Raji (cell line): Measurements from ENCODE around the gene PPARD.

ENCODE experiments used
- POLR2A ChIP-seq: IDR thresholded peaks from 2 replicates; pipeline ENCODE4 v1.6.1; 2011; ENCODE audit warnings: low read depth, low read length, control low read depth; ENCODE audit not compliant: insufficient read depth

The PPARD gene

DNA sequence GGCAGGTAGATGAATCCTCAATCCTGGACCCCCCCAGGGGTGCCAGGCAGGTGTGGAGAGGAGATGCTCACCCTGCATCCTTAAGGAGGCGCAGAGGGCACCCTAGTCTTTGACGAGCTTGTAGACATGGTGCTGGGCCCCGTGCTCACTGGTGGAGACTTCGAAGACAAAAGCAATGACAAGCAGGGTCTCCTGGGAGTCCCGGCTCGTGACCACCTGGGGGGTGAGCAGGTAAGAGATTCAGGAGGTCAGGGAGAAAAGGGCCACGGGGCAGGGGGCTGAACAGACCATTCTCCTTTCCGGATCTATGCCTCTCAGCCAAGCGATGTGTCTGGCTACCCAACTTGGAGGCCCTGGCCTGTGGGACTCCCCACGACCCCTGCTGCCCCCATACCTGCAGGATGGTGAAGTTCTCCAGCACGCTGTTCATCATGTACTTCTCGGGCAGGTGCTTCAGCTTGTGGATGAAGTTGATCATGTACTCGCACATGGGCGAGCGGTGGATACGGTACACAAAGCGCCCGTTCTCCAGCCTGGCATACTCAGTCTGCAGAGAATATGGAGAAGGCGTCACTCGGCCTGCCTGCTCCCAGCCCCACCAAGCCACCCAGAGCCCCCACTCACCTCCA is 132.7 kb downstream of the PPARD start:
- TF ChIP-seq POLR2A: no peak

DNA sequence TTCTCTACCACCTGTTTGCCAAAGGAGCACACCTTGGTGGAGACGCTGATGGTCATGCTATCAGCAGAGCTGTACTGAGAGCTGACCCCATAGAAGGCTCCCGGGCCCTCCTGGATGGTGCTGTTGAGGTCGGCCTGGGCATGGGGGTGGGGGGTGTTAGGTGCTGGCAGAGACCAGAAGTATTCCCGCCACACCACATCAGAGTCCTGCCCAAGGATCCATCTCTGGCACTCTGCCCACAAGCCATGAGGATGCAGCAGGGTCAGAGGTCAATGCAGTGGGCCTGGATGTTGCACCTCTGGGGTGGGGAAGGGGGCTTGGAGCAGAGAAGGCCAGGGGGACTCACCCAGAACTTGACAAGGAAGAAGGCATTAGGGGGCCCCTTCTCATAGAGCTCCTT is 133.2 kb downstream of the PPARD start:
- TF ChIP-seq POLR2A: no peak

DNA sequence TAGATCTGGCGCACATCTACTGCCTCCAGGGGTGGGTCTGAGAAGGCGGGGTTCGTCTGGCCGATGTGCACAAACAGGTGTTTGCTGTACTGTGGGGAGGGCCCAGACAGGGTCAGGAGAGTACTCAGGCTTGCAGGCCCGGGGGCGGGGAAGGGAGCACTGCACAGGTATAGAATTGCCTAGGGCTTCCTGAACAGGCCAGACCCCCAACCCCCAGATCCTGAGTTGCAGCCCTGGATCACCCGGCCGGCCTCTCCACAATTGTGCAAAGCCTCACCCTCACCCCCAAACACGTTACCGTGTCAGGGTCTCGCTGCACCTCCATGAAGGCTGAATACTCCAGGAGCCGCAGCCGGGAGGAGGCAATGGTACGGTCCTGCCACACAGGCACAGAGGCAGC is 133.6 kb downstream of the PPARD start:
- TF ChIP-seq POLR2A: no peak

DNA sequence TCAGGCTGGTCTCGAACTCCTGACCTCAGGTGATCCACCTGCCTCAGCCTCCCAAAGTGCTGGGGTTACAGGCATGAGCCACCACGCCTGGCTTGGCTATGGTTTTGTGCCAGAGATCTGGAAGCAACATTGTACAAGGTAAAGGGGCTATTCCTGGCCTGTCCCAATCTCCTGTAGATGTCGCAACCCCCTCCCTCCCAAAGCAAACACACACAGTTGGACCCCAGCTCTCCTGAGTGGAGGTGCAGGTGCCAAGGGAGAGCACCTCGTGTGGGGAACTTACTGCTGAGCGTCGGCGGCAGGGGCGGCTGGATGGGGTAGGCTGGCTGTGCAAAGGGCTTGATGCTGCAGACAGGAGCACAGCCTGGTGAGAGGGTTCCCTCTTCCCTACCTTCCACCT is 134.7 kb downstream of the PPARD start:
- no peak for TF ChIP-seq POLR2A
